K562 (cell line): ENCODE data around the gene PAX2.

Source experiments
- ETV5 ChIP-seq: sonication (generic); formaldehyde crosslinking; IDR thresholded peaks from 2 replicates; pipeline ENCODE4 v1.4.0; 2020; ENCODE audit warnings: low read depth, mild to moderate bottlenecking, missing genetic modification reagents
- POLR2AphosphoS5 ChIP-seq: IDR thresholded peaks from 2 replicates; pipeline ENCODE4 v1.6.1; 2011; ENCODE audit warnings: mild to moderate bottlenecking, low read depth, low read length, moderate library complexity; ENCODE audit not compliant: control insufficient read depth, insufficient read depth
- TAF1 ChIP-seq: IDR thresholded peaks from 2 replicates; pipeline ENCODE4 v1.6.1; 2011; ENCODE audit warnings: mild to moderate bottlenecking, low read length, moderate library complexity; ENCODE audit not compliant: insufficient read depth, control insufficient read depth, severe bottlenecking; ENCODE audit errors: extremely low read depth
- ZKSCAN3 ChIP-seq: fragments of 250-450 bp; sonication (Bioruptor Pico); IDR thresholded peaks from 2 replicates; pipeline ENCODE4 v1.4.0; 2020
- ZNF444 ChIP-seq: fragments of 250-450 bp; sonication (Bioruptor Pico); IDR thresholded peaks from 2 replicates; pipeline ENCODE4 v1.4.0; 2020; ENCODE audit warnings: mild to moderate bottlenecking, moderate library complexity

DNA sequence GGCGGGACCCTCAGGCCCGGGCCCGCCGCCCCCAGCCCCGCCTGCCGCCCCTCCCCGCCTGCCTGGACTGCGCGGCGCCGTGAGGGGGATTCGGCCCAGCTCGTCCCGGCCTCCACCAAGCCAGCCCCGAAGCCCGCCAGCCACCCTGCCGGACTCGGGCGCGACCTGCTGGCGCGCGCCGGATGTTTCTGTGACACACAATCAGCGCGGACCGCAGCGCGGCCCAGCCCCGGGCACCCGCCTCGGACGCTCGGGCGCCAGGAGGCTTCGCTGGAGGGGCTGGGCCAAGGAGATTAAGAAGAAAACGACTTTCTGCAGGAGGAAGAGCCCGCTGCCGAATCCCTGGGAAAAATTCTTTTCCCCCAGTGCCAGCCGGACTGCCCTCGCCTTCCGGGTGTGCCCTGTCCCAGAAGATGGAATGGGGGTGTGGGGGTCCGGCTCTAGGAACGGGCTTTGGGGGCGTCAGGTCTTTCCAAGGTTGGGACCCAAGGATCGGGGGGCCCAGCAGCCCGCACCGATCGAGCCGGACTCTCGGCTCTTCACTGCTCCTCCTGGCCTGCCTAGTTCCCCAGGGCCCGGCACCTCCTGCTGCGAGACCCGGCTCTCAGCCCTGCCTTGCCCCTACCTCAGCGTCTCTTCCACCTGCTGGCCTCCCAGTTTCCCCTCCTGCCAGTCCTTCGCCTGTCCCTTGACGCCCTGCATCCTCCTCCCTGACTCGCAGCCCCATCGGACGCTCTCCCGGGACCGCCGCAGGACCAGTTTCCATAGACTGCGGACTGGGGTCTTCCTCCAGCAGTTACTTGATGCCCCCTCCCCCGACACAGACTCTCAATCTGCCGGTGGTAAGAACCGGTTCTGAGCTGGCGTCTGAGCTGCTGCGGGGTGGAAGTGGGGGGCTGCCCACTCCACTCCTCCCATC is 82.7 kb downstream of the PAX2 start:
- TF ChIP-seq POLR2AphosphoS5 (no peak), ETV5 (CRISPR knock-in tag) (no peak), ZNF444 (CRISPR knock-in tag) (no peak), TAF1 (no peak), ZKSCAN3 (CRISPR knock-in tag) (no peak)
